AG10803 (cell line): ENCODE data around the gene VIT.
A peak's percentile ranks its signal among the peaks of the same experiment; 100 is the strongest.

ENCODE experiments used
- DNase-seq: peaks from one replicate; pipeline ENCODE4 v3.0.0; 2010; ENCODE audit warnings: low read depth
- H3K4me3 ChIP-seq: 2 replicates; pipeline ENCODE4 v1.5.1; 2011; ENCODE audit warnings: mild to moderate bottlenecking, low read length, control low read depth
- TF ChIP-seq, protein P1 (sequence below): conservative IDR thresholded peaks from 2 replicates; pipeline ENCODE4 v1.5.1; 2011; ENCODE audit warnings: mild to moderate bottlenecking, low read length, control low read depth, inconsistent platforms

Gene VIT, protein sequence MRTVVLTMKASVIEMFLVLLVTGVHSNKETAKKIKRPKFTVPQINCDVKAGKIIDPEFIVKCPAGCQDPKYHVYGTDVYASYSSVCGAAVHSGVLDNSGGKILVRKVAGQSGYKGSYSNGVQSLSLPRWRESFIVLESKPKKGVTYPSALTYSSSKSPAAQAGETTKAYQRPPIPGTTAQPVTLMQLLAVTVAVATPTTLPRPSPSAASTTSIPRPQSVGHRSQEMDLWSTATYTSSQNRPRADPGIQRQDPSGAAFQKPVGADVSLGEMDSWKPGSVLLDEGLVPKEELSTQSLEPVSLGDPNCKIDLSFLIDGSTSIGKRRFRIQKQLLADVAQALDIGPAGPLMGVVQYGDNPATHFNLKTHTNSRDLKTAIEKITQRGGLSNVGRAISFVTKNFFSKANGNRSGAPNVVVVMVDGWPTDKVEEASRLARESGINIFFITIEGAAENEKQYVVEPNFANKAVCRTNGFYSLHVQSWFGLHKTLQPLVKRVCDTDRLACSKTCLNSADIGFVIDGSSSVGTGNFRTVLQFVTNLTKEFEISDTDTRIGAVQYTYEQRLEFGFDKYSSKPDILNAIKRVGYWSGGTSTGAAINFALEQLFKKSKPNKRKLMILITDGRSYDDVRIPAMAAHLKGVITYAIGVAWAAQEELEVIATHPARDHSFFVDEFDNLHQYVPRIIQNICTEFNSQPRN

DNA sequence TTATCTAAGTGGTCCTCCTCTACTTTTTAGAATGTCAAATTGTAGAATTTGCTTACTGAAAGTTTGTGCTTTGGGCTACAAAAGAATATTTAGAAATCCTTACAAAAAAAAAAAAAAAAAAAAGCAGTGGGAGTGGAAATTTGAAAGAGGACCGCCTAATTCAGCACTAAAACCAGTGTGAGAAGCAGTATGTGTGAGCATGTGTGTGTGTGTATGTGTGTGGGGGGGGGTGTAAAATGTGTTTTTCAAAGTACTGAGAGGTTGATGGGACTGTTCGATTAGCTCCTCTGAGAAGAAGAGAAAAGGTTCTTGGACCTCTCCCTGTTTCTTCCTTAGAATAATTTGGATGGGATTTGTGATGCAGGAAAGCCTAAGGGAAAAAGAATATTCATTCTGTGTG lies at the start of gene VIT:
VIT (plus strand) TSS at position 175 of the 400 bp plus-strand sequence. CDS start 19,664 bp downstream, outside the sequence.
- TF ChIP-seq, protein P1, sequence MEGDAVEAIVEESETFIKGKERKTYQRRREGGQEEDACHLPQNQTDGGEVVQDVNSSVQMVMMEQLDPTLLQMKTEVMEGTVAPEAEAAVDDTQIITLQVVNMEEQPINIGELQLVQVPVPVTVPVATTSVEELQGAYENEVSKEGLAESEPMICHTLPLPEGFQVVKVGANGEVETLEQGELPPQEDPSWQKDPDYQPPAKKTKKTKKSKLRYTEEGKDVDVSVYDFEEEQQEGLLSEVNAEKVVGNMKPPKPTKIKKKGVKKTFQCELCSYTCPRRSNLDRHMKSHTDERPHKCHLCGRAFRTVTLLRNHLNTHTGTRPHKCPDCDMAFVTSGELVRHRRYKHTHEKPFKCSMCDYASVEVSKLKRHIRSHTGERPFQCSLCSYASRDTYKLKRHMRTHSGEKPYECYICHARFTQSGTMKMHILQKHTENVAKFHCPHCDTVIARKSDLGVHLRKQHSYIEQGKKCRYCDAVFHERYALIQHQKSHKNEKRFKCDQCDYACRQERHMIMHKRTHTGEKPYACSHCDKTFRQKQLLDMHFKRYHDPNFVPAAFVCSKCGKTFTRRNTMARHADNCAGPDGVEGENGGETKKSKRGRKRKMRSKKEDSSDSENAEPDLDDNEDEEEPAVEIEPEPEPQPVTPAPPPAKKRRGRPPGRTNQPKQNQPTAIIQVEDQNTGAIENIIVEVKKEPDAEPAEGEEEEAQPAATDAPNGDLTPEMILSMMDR: no peak
- DNase-seq: peak; percentile 69
- peak within 1 kb of the TSS; percentile 64 for H3K4me3 ChIP-seq

DNA sequence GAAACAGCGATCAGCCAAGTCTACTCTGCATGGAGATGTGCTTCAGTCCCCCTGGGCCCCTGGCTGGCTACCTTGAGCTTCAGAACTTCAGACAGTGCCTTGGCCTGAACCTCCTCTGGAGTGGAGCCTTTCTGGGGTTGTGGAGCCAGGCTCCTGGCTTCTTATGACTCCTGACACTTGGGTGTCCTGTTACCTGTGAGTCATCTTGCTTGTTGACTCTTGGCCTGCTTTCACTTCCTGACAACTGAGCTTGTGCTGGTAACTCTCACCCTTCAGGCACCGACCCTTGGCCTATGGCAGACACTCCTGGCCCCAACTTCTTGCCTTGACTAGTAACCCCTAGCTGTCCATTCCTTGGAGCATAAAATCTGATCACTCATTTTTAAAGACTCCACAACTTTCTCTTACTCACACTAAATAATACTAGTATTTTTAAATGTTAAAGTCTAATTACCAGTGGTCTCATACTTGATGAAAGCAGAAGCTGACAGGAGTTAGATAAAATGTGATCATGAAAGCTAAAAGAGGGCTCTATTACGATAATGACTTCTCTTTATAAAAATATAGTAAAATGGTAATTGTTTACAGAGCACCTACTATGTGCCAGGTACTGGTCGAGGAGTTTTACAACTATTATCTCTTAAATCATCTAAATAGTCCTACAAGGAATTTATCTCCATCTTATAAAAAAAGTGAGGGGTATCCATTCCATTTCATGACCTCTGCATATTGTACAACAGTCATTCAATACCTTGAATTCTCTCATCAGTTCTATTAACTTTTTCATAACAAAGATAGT lies 46.3 kb upstream of the VIT start:
- DNase-seq: peak; percentile 76
- TF ChIP-seq, protein P1: no peak
- H3K4me3 ChIP-seq: no peak overlapping the region

DNA sequence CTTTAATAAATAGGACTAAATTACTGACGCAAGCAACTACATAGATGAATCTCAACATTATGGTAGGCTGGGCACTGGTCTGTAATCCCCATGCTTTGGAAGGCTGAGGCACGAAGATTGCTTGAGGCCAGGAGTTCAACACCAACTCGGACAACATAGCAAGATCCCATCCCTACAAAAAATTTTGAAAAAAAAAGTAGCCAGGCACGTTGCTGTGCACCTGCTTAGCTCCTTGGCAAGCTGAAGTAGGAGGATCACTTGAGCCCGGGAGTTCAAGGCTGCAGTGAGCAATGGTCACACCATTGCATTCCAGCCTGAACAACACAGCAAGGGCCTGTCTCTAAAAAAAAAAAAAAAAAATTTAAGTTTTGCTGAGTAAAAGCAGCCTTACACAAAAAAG lies 43.4 kb upstream of the VIT start:
- no peak overlapping the region for H3K4me3 ChIP-seq
- no peak for DNase-seq
- TF ChIP-seq, protein P1: no peak

DNA sequence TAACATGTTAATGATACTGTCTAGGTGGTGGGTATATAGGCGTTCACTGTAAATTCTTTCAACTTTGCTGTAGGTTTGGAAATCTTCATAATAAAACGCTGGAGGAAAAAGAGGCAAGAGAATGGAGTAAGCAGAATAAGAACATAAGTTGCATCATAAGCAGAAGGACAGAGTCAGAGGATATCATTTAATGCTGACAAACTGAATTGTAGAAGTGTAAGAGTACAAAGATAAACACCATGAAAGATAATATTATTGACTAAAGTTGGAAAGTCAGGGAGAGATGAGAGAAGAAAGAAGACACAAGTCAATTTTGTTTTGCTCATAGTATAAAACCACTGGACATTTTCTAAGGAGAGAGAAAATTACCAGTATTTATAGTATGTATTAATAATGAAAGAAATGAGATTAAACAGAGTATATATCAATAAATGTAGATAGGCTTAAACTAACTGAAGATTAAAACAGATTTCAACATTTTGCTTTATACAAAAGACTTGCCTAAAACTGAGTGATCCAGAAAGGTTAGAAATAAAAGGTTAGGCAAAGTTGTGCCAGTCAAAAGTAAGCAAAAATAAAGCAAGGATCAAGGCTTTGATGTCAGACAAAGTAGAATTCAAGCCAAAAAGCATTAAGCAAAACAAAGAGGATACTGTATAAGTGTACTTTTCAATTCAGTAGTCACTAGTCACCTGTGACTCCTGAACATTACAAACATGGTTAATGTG lies 42.4 kb upstream of the VIT start:
- TF ChIP-seq, protein P1: no peak
- H3K4me3 ChIP-seq: no peak overlapping the region
- no peak for DNase-seq

DNA sequence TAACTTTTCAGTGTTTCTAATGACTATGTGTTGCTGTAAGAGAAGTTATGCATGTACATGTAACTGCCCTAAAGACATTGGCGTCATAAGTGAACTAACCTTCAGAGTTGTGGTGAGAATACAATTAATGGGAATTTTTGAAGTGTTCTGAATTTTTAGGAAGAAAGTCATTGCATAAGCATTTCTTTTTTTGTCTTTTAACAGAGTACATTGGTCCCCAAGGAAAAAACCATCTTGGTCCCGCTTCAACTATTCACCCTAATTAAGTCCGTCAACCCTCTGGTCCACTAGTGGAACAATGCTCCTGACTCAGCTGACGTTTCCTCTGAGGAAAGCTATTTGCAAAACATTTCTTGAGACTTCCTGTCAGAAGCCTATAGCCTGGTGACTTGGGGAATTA lies 41.1 kb upstream of the VIT start:
- peak; percentile 99 for DNase-seq
- H3K4me3 ChIP-seq: no peak overlapping the region
- TF ChIP-seq, protein P1: no peak

DNA sequence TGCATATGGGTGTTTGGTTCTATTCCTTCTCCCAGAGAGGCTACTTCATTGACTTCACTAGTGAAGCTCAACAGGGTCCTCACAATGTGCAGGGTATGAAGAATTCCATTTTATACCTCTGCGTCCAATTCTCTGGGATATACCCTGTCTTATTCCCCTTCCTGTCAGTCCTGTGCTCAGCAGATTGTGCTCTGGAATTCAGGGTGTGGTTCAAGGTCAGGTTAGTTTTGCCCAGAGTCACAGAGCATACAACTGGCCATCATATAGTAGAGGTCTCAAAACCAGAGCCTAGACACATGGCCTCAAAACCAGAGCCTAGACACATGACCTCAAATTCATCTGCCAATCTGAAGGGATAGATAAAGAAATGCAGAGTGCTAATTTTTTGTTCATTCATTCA lies 38.8 kb upstream of the VIT start:
- no peak for DNase-seq
- no peak overlapping the region for H3K4me3 ChIP-seq
- TF ChIP-seq, protein P1: no peak
